ENCODE data around the gene SPINDOC. TPM values are rescaled to one million over a fixed set of nuclear protein-coding genes. Genes with fewer than 3 reads are reported as not detected.

The SPINDOC gene
- total and polyA plus RNA-seq, 9 of the 15 experiments (the other 6 are each of a cell fraction or from before 2014, with no cell fraction given): 0.70 to 36.3 (median 19.6) TPM

GRCh38 chr11:63840356-63841060 lies 27.3 kb downstream of the SPINDOC start:
- in situ Hi-C loops (cut with MboI): no loop called here
- Histone ChIP-seq H3K79me2 (ENCODE audit: control insufficient read depth, insufficient read depth, low read length) (peaks cover 64% of the 10 kb centered on the region), H3K27me3 (ENCODE audit: control insufficient read depth in 2 of 2, insufficient read depth in 2 of 2, low read length in 2 of 2) (no peaks in the 10 kb centered on the region), H3K36me3 (ENCODE audit: control insufficient read depth, insufficient read depth, low read length) (peaks cover 44% of the 10 kb centered on the region; the same call in 2 of the 3 replicates), H3K9me1 (ENCODE audit: control insufficient read depth, insufficient read depth, low read length) (peaks cover 5% of the 10 kb centered on the region), H3K27ac (ENCODE audit: extremely low read depth, low read depth, low read length) (peak overlapping the region; percentile 7; the same call in 1 of the 3 replicates), H3K4me3 (peak overlapping the region; percentile 95), H3K9me3 (replicated peaks; ENCODE audit: control insufficient read depth, insufficient read depth, low read depth, low read length) (no peaks in the 10 kb centered on the region), H4K20me1 (replicated peaks; ENCODE audit: control insufficient read depth, insufficient read depth, low read length) (peaks cover 35% of the 10 kb centered on the region), H3K4me1 (replicated peaks in 1 of 2; ENCODE audit: control insufficient read depth in 2 of 2, insufficient read depth in 2 of 2, low read length in 2 of 2) (peaks cover 30 to 41% of the 10 kb centered on the region in 2 experiments), H3K4me2 (ENCODE audit: insufficient read depth, low read length) (peak overlapping the region; percentile 93), H3K9ac (ENCODE audit: insufficient read depth in 1 of 2, low read depth in 2 of 2, low read length in 2 of 2) (peak overlapping the region; percentile 87 to 95), H2AFZ (ENCODE audit: low read depth, low read length) (no peak overlapping the region)
- FAIRE-seq (no peak), ATAC-seq (no peak), DNase-seq (ENCODE audit: extremely low read depth in 1 of 4, low spot score in 3 of 4) (peak in 1 of 4 experiments; percentile 14)
- intact Hi-C loops (cut with micrococcal nuclease): no loop called here
- POLR2A ChIA-PET: interaction anchor here (0.6 to 1.6 kb wide), 3 partner anchors 30 to 98 kb away, joined by 3 to 4 read pairs (median 3); partner anchors contain the start of gene NAA40
- TSS peak; percentile 22 for BruUV-seq (replicated peaks)
- WGBS (ENCODE audit: insufficient coverage, low coverage, missing lambda C conversion rate): 5% methylated on average over 13 of the region's 13 CpGs
- TF ChIP-seq ZNF639 (CRISPR knock-in tag; conservative IDR thresholded peaks at IDR 0.05 in 1 of 2, IDR thresholded peaks at IDR 0.05 in 1 of 2): no peak
- peak in 1 of 2 experiments; percentile 42; a peak in 1 of 4 replicates for TF ChIP-seq NRF1 (conservative IDR thresholded peaks at IDR 0.05 in 1 of 2, IDR thresholded peaks at IDR 0.05 in 1 of 2)
- TF ChIP-seq SPI1 (IDR thresholded peaks at IDR 0.05; ENCODE audit: borderline replicate concordance, low read depth, low read length): peak; percentile 18; the same call in 1 of the 2 replicates
- TF ChIP-seq RBM25 (IDR thresholded peaks at IDR 0.05; ENCODE audit: low read depth, low read length, severe bottlenecking): no peak
- CTCF ChIA-PET (ENCODE audit: low intra/inter-chr PET ratio): interaction anchor here (0.5 kb wide), 1 partner anchor 104 kb away, joined by 3 read pairs; no protein-coding TSS in a partner anchor

Measured in K562 (cell line).